Fibroblast of lung (primary cell): Measurements from ENCODE around the gene CHMP4B. TPM values are rescaled to one million over a fixed set of nuclear protein-coding genes. Genes with fewer than 3 reads are reported as not detected.

ENCODE experiments used
- DNase-seq, 2 donors: peaks; one replicate each; pipeline versions ENCODE4 v3.0.0 to v3.0.0-alpha.2; 2010; ENCODE audit warnings: low read depth in 2 of 2
- H2AFZ ChIP-seq: 2 replicates; pipeline ENCODE4 v1.5.1; 2012; ENCODE audit warnings: low read length, control low read depth, inconsistent platforms
- H3K27ac ChIP-seq: 2 replicates; pipeline ENCODE4 v1.5.1; 2011; ENCODE audit warnings: low read length, control low read depth; ENCODE audit not compliant: insufficient read depth
- H3K27me3 ChIP-seq: 2 replicates; pipeline ENCODE4 v1.5.1; 2011; ENCODE audit warnings: mild to moderate bottlenecking, low read length; ENCODE audit not compliant: control insufficient read depth, insufficient read depth
- H3K36me3 ChIP-seq: 2 replicates; pipeline ENCODE4 v1.5.1; 2011; ENCODE audit warnings: low read length; ENCODE audit not compliant: control insufficient read depth, insufficient read depth
- H3K4me1 ChIP-seq: 2 replicates; pipeline ENCODE4 v1.5.1; 2011; ENCODE audit warnings: low read length; ENCODE audit not compliant: control insufficient read depth, insufficient read depth; ENCODE audit errors: extremely low read depth
- H3K4me2 ChIP-seq: 2 replicates; pipeline ENCODE4 v1.5.1; 2011; ENCODE audit warnings: low read length, control low read depth; ENCODE audit not compliant: insufficient read depth; ENCODE audit errors: extremely low read depth
- H3K4me3 ChIP-seq, 4 experiments: fragments of 200-600 bp in 1 of 4; sonication (generic) in 1 of 4; replicated peaks in 1 of 4; 2 replicates each; pipeline ENCODE4 v1.5.1; 2011 to 2016; ENCODE audit warnings: low read length in 4 of 4, low read depth in 3 of 4, mild to moderate bottlenecking in 3 of 4, control low read depth in 2 of 4, inconsistent platforms in 1 of 4, mixed read lengths in 1 of 4; ENCODE audit not compliant: insufficient read depth in 1 of 4; ENCODE audit errors: control extremely low read depth in 1 of 4
- H3K79me2 ChIP-seq: 2 replicates; pipeline ENCODE4 v1.5.1; 2012; ENCODE audit warnings: mild to moderate bottlenecking, low read length, inconsistent platforms; ENCODE audit not compliant: control insufficient read depth, insufficient read depth
- H3K9ac ChIP-seq: 2 replicates; pipeline ENCODE4 v1.5.1; 2011; ENCODE audit warnings: mild to moderate bottlenecking, low read length, control low read depth; ENCODE audit not compliant: insufficient read depth
- H3K9me3 ChIP-seq: 2 replicates; pipeline ENCODE4 v1.5.1; 2012; ENCODE audit warnings: low read depth, low read length; ENCODE audit not compliant: control insufficient read depth, insufficient read depth
- H4K20me1 ChIP-seq: 2 replicates; pipeline ENCODE4 v1.5.1; 2011; ENCODE audit warnings: low read length; ENCODE audit not compliant: control insufficient read depth, insufficient read depth; ENCODE audit errors: extremely low read depth
- CTCF ChIP-seq, 2 donors: IDR thresholded peaks in 1 of 2; conservative IDR thresholded peaks in 1 of 2; 1 replicate in 1 of 2; 2 replicates in 1 of 2; pipeline ENCODE4 v1.5.1; 2011 to 2012; ENCODE audit warnings: low read length in 2 of 2, control low read depth in 1 of 2, inconsistent platforms in 1 of 2, low read depth in 1 of 2, mild to moderate bottlenecking in 1 of 2
- EZH2 ChIP-seq: IDR thresholded peaks from 2 replicates; pipeline ENCODE4 v1.5.1; 2012; ENCODE audit warnings: low read length, control low read depth, mild to moderate bottlenecking; ENCODE audit errors: missing control alignments
- polyA plus RNA-seq, 2 donors: library from polyadenylated mRNA; depleted of rRNA in 1 of 2; stranded (reverse) in 1 of 2; unstranded in 1 of 2; fragments of >200 nt; gene quantifications; 2 replicates each; pipeline ENCODE4 v1.2.1, GENCODE V29; 2011 to 2012; ENCODE audit warnings: missing spikeins in 1 of 2
- total RNA-seq: library from RNA; depleted of rRNA; stranded (reverse); fragments of >200 nt; gene quantifications from 2 replicates; pipeline ENCODE4 v1.2.1, GENCODE V29; 2014

Gene CHMP4B
- total and polyA plus RNA-seq, 2 donors (not counting 1 experiment from before 2014, with no cell fraction given): 26.3 to 83.2 TPM

- H3K27ac ChIP-seq: no peak overlapping the region
- H3K4me2 ChIP-seq: no peak overlapping the region
- H3K27me3 ChIP-seq: no peaks in the 10 kb centered on the region
- peaks cover 28% of the 10 kb centered on the region for H3K79me2 ChIP-seq
- TF ChIP-seq EZH2 (no peak), CTCF (conservative IDR thresholded peaks at IDR 0.05 in 1 of 2, IDR thresholded peaks at IDR 0.05 in 1 of 2; ENCODE audit: low read depth in 1 of 2, low read length in 2 of 2) (no peak)
- peaks cover 2% of the 10 kb centered on the region for H4K20me1 ChIP-seq
- H2AFZ ChIP-seq: no peak overlapping the region
- DNase-seq: no peak
- peaks cover 5% of the 10 kb centered on the region for H3K4me1 ChIP-seq
- no peak overlapping the region for H3K4me3 ChIP-seq
- peaks cover 4% of the 10 kb centered on the region for H3K36me3 ChIP-seq
- H3K9me3 ChIP-seq: no peaks in the 10 kb centered on the region
- H3K9ac ChIP-seq: no peak overlapping the region
These were observed 19.2 kb downstream of the CHMP4B start for GRCh38 chr20:33830371-33830770.

- Histone ChIP-seq H3K36me3 (peaks cover 4% of the 10 kb centered on the region), H3K4me2 (no peak overlapping the region), H4K20me1 (peaks cover 2% of the 10 kb centered on the region), H3K27me3 (no peaks in the 10 kb centered on the region), H3K4me1 (peaks cover 5% of the 10 kb centered on the region), H3K79me2 (peaks cover 30% of the 10 kb centered on the region), H3K9me3 (no peaks in the 10 kb centered on the region), H3K4me3 (no peak overlapping the region), H3K9ac (no peak overlapping the region), H2AFZ (no peak overlapping the region), H3K27ac (no peak overlapping the region)
- peak in 1 of 2 donors; percentile 60 for DNase-seq
- TF ChIP-seq CTCF (conservative IDR thresholded peaks at IDR 0.05 in 1 of 2, IDR thresholded peaks at IDR 0.05 in 1 of 2; ENCODE audit: low read depth in 1 of 2, low read length in 2 of 2): no peak
- no peak for TF ChIP-seq EZH2
These were observed 21.1 kb downstream of the CHMP4B start for GRCh38 chr20:33832103-33832804.

GRCh38 chr20:33833333-33833732, 22.2 kb downstream of the CHMP4B start:
- H3K79me2 ChIP-seq: peaks cover 31% of the 10 kb centered on the region
- peaks cover 2% of the 10 kb centered on the region for H4K20me1 ChIP-seq
- H3K36me3 ChIP-seq: peaks cover 4% of the 10 kb centered on the region
- no peak overlapping the region for H3K9ac ChIP-seq
- no peaks in the 10 kb centered on the region for H3K9me3 ChIP-seq
- no peak overlapping the region for H2AFZ ChIP-seq
- TF ChIP-seq EZH2 (no peak), CTCF (conservative IDR thresholded peaks at IDR 0.05 in 1 of 2, IDR thresholded peaks at IDR 0.05 in 1 of 2; ENCODE audit: low read depth in 1 of 2, low read length in 2 of 2) (no peak)
- H3K4me3 ChIP-seq: no peak overlapping the region
- no peaks in the 10 kb centered on the region for H3K27me3 ChIP-seq
- no peak for DNase-seq
- no peak overlapping the region for H3K27ac ChIP-seq
- H3K4me1 ChIP-seq: peaks cover 5% of the 10 kb centered on the region
- no peak overlapping the region for H3K4me2 ChIP-seq
